GM19463 (cell line): Measurements from ENCODE around the gene MOG.

Experiments
- ATAC-seq: cut with Tn5 transposase; IDR thresholded peaks from one replicate; pipeline ENCODE4 v1.9.1; 2021; ENCODE audit warnings: mild to moderate bottlenecking, moderate library complexity; ENCODE audit not compliant: unreplicated experiment

MOG gene

DNA sequence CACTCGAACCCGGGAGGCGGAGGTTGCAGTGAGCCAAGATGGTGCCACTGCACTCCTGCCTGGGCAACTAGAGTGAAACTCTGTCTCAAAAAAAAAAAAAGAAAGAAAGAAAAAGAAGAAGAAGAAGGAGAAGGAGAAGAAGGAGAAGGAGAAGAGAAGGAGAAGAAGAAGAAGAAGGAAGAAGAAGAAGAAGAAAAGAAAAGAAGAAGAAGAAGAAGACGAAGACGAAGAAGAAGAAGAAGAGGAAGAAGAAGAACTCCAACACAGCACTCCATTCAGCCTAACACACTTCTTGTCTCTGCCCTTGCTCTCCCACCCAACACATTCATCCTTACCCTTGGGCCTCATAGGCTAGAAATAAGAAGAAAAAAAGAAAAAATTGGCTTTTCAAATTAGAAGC lies 17.1 kb downstream of the MOG start:
- ATAC-seq: no peak

DNA sequence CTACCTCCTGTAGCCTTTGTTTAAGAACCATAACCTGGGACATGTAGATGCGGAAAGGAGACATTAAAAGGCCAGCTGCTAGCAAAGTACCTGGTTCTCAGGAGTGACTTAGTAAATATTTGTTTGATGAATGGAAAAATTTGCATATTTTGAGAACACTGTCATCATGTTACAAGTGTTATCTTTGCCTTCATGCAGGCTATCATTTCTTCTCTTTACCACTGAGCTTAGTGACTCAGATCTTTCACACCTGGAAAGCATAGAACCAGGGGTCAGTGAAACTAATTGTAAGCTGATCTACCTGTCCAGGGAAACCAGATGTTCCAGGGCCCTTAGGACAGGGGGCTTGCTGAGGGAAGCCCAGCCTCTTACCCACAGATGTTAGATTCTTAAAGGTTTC lies 18.7 kb downstream of the MOG start:
- no peak for ATAC-seq

DNA sequence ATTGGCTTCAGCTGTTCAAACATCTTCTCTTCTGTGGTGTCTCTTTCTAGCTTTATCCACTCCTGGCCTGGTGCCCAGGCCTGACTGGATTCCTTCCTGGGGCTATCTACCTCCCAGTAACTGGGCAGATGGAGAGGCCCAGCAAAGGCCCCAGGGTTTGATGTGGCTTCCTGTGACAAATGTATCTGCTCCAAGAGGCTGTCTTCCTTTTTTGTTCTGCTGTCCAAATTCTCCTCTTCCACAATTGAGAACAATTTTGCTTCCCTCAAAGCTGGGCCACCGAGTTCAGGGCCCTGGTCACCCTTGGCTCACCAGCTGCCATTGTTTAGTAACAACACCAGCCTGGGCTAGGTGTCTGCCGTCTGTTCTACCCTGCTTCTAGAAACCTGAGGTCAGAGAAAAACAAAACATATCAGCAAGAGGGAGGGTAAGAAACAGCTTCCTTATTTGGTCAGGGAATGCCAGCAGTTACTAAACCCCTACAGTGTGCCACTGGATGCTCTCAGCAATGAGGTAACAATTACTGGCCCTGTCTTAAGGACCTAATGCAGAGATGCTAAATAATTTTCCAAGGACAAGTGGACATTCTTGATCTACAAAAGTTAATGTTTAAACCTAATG lies 20.2 kb downstream of the MOG start:
- ATAC-seq: no peak

DNA sequence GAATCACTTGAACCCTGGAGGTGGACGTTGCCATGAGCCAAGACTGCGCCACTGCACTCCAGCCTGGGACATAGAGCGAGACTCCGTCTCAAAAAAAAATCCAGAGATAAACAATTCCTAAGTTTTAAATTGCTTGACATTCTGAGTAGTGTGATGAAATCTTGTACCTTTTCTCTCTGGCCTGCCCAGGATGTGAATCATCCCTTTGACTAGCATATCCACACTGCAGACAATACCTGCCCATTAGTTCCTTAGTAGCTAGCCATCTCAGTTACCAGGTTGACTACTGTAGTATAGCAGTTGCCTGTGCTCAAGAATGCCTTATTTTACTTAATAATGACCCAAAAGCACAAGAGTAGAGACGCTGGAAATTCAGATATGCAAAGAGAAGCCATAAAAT lies 21.2 kb downstream of the MOG start:
- no peak for ATAC-seq

DNA sequence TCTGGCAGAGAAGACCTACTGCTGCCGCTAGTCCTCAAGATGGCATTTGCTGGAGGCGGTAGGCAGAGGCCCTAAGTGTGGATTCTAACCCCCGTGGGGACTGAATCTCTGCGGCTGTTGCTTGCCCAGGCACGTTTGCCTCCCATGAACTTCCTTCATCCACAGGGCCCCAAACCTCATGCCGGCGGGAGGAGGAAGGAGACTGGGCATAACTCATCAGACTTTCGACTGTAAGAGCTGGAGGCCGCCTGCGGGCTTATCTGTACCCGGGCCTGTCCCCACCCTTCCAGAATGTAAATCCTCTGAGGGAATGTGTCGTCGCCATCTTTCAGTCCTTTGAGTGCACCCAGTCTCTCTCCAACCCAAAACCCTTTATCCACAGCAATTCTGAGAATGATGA lies 23.1 kb downstream of the MOG start:
- ATAC-seq: no peak

DNA sequence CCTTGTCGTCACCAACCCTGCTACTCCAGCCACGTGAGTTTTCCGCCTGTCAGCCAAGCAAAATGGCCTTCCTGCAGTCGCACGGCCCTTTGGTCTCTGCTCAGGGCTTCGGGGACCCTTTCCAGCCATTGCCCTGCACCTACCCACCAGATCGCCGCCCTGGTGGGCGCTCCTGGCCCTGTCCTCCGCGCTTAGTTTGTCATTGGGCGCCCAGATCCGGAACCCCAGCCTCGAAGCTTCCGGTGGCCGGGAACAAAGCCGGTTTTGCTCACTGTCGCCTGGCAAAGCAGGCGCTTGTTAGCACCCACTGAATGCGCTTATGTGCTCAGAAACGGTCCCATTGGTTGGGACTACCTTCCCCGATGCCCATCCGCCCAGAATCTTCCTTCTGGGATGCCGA lies 23.5 kb downstream of the MOG start:
- ATAC-seq: no peak

DNA sequence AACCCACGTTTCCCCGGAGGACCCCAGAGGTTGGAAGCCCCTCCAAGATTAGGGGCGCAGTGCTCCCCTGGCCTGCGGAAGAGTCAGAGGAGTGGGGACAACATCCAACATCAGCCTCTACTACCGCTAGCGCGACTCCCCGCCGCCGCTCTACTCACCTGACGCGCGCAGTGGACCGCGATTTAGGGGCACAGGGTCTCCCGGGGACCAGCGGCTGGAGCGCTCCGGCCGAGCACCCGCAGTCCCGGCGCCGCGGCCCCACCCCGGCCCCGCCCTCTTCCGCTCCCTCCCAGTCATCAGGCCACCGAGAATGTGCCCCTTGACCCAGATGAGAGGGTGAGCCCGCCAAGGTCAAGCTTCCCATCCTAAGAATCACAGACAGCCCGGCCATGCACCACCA lies 24.0 kb downstream of the MOG start, which contains the start of gene ZFP57:
ZFP57 (minus strand) TSS at position 249 of the 400 bp plus-strand sequence. CDS start 4,149 bp downstream, outside the sequence.
- no peak for ATAC-seq

DNA sequence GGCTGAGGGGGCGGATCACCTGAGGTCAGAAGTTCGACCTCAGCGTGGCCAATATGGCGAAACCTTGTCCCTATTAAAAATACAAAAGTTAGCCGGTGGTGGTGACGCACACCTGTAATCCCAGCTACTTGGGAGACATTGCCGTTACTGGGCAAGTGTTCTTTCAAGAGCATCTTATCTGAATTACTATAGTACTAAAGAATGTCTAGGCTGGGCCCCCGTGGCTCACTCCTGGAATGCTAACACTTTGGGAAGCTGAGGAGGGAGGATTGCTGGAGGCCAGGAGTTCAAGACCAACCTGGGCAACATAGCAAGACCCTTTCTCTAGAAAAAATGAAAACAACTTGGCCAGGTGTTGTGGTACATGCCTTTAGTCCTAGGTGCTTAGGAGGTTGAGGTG lies 24.9 kb downstream of the MOG start:
- ATAC-seq: no peak

DNA sequence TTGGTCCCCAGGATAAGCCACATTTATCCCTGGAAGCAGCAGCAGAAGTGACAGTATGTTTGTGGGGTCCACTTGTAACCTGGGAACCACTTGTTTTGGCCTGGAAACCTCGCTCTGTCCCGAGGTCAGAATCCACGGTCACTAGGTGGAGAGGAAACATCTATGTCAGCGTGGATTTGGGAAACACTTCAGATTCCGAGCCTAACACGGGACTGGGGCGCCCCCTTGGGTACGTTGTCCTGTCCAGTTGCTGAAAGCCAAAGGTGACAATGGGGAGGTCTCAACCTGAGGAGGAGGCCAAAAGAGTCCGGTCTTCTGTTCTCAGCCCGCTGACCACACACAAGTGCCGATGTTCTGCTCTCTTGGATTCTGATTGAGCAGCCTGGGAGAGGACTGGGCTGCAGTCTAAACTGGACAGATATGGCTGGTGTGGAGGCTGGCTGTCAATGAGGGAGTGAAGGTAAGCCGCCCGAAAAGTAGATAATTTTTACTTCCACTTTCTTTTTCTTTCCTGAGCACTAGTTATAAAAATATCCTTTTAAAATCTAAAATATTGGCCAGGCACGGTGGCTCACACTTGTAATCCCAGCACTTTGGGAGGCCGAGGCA lies 28.9 kb downstream of the MOG start:
- ATAC-seq: no peak

DNA sequence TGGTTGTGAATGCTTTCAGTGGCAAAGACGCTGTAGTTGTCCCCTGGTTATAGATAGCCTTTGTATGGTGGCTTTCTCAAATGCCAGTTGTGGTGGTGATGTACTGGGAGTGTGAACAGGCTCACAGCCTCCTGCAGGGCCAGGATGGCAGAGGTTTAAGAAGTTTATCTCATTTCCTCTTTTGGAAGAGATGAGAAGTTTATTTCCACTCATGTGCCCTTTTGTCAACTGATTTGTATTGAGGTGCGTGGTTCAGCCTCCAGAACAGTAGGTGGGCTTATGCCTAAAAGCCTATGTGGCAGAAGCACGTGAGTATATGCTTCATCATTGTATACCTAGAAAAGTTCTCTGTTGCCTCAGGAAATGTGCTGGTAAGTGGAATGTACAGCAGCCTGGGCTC lies 37.7 kb downstream of the MOG start:
- ATAC-seq: no peak

DNA sequence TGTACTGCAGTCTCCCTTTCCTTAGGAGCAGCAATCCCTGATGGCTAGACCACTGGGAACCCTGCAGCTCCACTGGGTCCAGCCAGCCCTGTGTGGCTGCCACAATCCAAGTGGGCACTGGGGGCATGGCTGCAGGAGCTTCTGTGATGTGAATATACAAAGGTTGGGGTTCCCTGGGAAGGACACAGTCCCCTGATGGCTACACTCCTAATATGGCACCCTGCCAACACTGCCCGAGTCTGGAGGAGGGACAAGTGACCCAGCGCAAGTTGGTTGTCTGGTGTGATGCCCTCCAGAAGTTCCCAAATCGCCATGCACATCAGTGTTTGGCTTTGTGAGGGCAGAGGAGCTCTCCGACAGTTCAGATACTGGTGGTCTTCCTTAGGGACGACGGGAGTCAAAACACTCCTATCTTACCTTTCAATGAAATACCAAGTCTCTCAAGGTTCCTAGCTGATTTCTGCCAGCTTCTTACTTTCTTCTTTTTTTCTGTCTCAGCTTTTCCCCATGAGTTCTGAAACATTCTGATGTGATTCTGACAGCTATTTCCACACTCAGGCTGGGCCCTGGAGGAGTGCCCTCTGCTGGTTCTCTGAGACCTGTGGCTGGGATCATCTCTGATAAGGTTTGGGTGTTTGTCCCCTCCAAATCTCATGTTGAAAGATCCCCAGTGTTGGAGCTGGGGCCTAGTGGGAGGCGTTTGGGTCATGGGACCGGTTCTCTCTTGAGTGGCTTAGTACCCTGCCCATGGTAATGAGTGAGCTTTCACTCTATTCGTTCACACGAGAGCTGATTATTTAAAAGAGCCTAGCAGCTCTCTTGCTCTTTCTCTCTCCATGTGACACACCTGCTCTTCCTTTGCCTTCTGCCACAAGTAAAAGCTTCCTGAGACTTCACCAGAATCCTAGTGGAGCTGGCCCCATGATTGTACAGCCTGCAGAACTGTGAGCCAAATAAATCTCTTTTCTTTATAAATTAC lies 39.5 kb downstream of the MOG start:
- ATAC-seq: no peak

DNA sequence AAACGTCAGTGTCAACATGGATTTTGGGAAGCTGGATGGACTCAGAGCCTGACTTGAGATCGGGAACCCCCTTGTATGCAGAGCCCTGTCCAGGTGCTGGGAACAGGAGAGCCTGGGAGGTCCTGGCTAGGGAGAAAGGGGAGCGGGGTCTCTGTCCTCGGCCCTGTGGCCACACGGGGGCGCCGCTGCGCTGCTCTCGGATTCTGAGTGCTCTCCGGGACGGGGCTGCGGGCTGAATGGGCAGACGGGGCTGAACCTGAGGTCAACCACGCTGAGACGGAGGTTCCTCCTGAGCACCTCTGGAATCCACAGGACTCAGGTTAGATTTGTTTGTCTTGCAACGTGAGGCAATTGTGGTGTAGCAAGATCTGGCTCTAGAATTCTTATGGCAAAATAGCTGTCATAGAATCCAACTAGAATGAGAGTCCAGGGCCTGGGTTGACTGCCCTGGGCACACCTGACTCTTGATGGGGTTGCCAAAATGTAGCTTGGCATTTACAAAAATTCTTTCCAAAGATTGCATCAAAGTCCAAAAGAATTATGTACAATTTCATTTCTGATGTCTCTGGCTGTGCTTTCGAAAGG lies 45.7 kb downstream of the MOG start:
- ATAC-seq: no peak

DNA sequence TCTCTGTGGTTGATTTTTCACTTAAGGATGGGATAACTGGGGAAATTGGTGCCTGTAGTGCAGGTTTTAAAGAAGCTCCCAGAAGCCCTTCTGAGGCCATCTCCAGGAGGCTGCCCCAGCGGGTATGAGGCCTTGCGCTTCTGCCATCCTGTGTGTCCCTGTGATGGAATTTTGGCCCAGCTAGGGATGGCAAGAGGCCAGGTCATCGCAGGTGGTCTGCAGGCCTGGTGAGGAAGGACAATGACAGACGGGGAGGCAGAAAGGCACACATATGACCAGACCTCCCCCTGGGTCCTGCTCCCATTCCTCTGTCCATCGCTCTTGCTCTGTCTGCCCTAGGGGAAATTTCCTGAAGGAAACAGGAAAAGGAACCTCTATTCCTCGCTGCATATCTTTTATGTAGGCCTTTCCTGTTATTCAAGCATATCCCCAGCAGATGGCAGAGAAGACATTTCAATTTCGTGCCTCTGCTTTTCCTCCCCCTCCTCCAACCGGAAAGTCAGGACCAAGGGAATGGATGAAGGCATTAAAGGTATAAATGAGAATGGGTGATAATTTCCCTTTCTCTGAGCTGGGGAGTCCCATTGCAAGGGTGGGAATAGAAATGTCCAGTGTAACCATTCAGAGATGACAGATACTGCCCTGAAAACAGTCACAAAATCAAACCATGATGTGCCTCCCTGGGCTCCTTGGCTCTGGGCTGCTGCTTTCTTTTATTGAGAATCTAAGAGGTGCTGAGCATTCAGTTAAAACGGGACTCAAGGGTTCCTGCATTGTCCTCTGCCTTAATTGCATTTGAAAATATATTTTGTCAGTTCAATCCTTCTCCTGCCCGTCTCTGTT lies 48.7 kb downstream of the MOG start:
- ATAC-seq: no peak

DNA sequence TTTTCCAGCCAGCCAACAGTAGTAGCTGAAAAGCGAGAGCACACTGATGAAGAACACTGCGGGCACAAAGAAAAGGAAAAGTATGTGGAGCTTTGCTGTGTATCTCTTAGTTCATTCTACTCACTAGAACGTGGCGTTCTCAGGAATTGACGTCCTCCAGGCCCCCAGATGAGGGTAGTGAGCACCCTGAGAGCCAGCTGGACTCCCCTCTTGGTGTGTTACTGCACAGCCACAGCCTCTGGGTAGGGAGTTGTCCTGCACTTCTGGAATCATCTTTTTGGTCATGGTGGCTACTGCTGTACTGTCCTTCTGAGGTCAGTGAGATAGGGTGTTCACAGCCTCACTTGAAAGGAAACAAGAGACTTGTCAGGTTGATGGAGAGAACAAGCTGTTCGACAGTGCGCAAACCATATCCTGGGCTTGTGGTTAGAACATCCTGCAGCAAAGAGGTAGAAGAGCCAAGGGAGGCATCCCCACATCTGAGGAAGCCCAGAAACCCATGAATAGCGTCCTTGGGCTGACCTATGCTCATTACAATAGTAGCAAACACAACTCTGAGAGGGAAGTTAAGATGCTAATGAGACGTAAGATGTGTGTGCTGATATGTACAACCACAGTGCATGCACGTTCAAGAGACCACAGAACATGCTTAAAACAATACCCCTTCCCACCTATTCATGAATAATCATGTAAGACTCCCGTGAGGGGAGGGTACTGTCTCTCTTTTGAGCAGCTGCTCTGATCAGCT lies 51.7 kb downstream of the MOG start:
- ATAC-seq: peak; percentile 56

DNA sequence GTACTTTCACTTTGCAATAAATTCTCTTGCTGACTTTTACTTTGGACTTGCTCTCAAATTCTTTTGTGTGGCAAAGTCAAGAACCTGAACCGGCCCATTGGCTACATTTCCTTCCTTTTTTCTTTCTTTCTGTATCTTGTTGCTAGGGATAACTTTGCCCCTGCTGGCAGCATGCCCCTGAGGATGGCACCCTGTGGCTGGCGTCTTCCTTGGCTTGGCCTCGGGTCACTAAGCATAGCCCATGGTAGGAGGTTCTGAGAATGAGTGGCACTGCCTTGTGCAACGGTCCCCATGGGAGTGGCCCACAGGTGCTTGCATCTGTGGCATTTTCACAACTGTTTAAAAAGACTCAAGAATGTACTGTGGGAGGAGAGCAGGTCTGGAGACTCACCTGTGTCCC lies 52.3 kb downstream of the MOG start:
- ATAC-seq: peak; percentile 41

DNA sequence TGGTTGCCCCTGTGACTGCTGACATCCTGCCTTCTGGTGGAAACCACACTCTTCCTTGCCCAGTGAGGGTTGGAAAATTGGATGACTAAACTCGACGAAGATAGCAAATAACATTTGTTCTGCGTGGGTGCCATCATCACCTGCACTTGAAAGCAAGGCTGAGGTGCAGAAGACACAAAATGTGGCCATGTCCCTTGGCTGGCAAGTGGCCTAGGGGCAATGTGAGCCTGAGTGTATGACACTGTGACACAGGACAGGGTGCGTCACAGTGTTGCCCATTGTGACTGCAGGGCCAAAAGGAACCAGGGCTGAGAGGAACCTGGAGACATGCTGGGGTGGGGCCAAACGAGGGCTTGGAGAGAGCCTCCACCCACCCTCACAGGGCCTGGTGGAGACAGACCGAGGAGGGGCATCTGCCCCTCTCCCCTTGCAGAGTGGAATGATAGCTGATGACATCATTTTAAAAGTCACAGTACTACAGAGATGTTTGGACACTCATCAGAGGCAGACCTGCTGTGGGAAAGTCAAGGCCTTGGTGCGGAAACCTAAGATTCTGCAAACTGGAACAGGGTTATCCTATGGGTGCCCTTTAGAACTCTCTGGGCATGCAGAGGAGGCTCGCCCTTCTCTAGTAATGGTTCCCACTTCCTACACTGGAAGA lies 53.5 kb downstream of the MOG start:
- ATAC-seq: no peak

DNA sequence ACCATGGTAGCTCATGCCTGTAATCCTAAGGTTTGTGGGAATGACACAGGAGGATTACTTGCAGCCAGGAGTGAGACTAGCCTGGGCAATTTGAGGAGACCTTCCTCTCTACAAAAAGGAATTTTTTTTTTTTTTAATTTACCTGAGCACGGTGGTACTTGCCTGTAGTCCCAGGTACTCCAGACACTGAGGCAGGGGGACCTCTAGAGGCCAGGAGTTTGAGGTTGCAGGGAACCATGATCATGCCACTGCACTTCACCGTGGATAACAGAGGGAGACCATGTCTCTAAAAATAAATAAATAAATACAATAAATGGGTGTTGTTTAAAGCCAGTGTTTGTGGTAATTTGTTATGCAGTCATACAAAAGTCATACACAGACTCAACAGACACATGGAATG lies 64.0 kb downstream of the MOG start:
- ATAC-seq: no peak
